Measurements from ENCODE around the gene SPON2. TPM values are rescaled to one million over a fixed set of nuclear protein-coding genes. Genes with fewer than 3 reads are reported as not detected.
A peak's percentile ranks its signal among the peaks of the same experiment; 100 is the strongest.

The SPON2 gene
- total RNA-seq, 1 experiment from 2014 or later, result 0.54 TPM

- Mint-ChIP-seq H3K9me3 (ENCODE audit: unreplicated experiment) (no peaks in the 10 kb centered on the region), H3K36me3 (ENCODE audit: insufficient read depth, unreplicated experiment) (no peaks in the 10 kb centered on the region), H3K4me3 (ENCODE audit: unreplicated experiment) (no peak overlapping the region), H3K4me1 (ENCODE audit: insufficient read depth, unreplicated experiment) (no peaks in the 10 kb centered on the region), H3K27ac (ENCODE audit: low read depth, unreplicated experiment) (no peak overlapping the region), H3K27me3 (ENCODE audit: insufficient read depth, unreplicated experiment) (no peaks in the 10 kb centered on the region)
- no peak for DNase-seq (ENCODE audit: unreplicated experiment)
- TF ChIP-seq CTCF (IDR thresholded peaks at IDR 0.05; ENCODE audit: unreplicated experiment), result no peak
- ChIA-PET CTCF (interaction anchor here (0.6 to 1.0 kb wide), 4 partner anchors 21 to 460 kb away, joined by 3 read pairs; no protein-coding TSS in a partner anchor), POLR2A (interaction anchor here (2.3 kb wide), 1 partner anchor 23 kb away, joined by 9 read pairs; no protein-coding TSS in a partner anchor)
- no TSS peak for BruUV-seq (replicated peaks)
- intact Hi-C loops (cut with micrococcal nuclease), result loop anchor here (5.0 kb wide), 1 partner anchor 78 kb away; the partner anchor contains the start of gene CTBP1
Observed at GRCh38 chr4:1169171-1169671, 3.2 kb downstream of the SPON2 start.

GRCh38 chr4:1168191-1169101, 3.9 kb downstream of the SPON2 start:
- no peaks in the 10 kb centered on the region for H3K36me3 Mint-ChIP-seq (ENCODE audit: insufficient read depth, unreplicated experiment)
- intact Hi-C loops (cut with micrococcal nuclease), result loop anchor here (5.0 kb wide), 1 partner anchor 79 kb away; the partner anchor contains the start of gene CTBP1
- CTCF ChIA-PET, result interaction anchor here (0.7 to 2.7 kb wide), 15 partner anchors 9 to 133 kb away, joined by 3 to 14 read pairs (median 5); no protein-coding TSS in a partner anchor
- no peaks in the 10 kb centered on the region for H3K27me3 Mint-ChIP-seq (ENCODE audit: insufficient read depth, unreplicated experiment)
- no peak for DNase-seq (ENCODE audit: unreplicated experiment)
- POLR2A ChIA-PET, result interaction anchor here (0.5 to 2.3 kb wide), 3 partner anchors 9 to 158 kb away, joined by 3 to 9 read pairs (median 6); no protein-coding TSS in a partner anchor
- no TSS peak for BruUV-seq (replicated peaks)
- H3K27ac Mint-ChIP-seq (ENCODE audit: low read depth, unreplicated experiment), result no peak overlapping the region
- TF ChIP-seq CTCF (IDR thresholded peaks at IDR 0.05; ENCODE audit: unreplicated experiment), result no peak
- no peaks in the 10 kb centered on the region for H3K9me3 Mint-ChIP-seq (ENCODE audit: unreplicated experiment)
- no peaks in the 10 kb centered on the region for H3K4me1 Mint-ChIP-seq (ENCODE audit: insufficient read depth, unreplicated experiment)
- H3K4me3 Mint-ChIP-seq (ENCODE audit: unreplicated experiment), result no peak overlapping the region

GRCh38 chr4:1167244-1167949, 5.0 kb downstream of the SPON2 start:
- TF ChIP-seq CTCF (IDR thresholded peaks at IDR 0.05; ENCODE audit: unreplicated experiment), result peak; percentile 80
- Mint-ChIP-seq H3K27me3 (ENCODE audit: insufficient read depth, unreplicated experiment) (no peaks in the 10 kb centered on the region), H3K36me3 (ENCODE audit: insufficient read depth, unreplicated experiment) (no peaks in the 10 kb centered on the region), H3K4me3 (ENCODE audit: unreplicated experiment) (peak overlapping the region; percentile 59), H3K4me1 (ENCODE audit: insufficient read depth, unreplicated experiment) (no peaks in the 10 kb centered on the region), H3K27ac (ENCODE audit: low read depth, unreplicated experiment) (no peak overlapping the region), H3K9me3 (ENCODE audit: unreplicated experiment) (no peaks in the 10 kb centered on the region)
- ChIA-PET CTCF (interaction anchor here (0.5 to 2.7 kb wide), 19 partner anchors 8 to 493 kb away, joined by 3 to 14 read pairs (median 5); no protein-coding TSS in a partner anchor), POLR2A (interaction anchor here (0.5 to 2.3 kb wide), 6 partner anchors 10 to 179 kb away, joined by 3 to 9 read pairs (median 4); no protein-coding TSS in a partner anchor)
- intact Hi-C loops (cut with micrococcal nuclease), result loop anchor here (1.0 to 5.0 kb wide), 3 partner anchors 80 to 184 kb away; partner anchors contain the start of gene CTBP1
- BruUV-seq (replicated peaks), result no TSS peak
- peak; percentile 56 for DNase-seq (ENCODE audit: unreplicated experiment)

Measured in MCF 10A (cell line).